GM23338 (cell line): Measurements from ENCODE around the gene TEN1. TPM values are rescaled to one million over a fixed set of nuclear protein-coding genes. Genes with fewer than 3 reads are reported as not detected.

Source experiments
- ATAC-seq: fragments of 200-7000 bp; cut with Tn5 transposase; 3 replicates; pipeline ENCODE4 v1.9.1; 2020
- DNase-seq: peaks from one replicate; pipeline ENCODE4 v3.0.0-alpha.2; 2015; ENCODE audit warnings: low spot score
- H2AFZ ChIP-seq: fragments of 200-600 bp; sonication (generic); 2 replicates; pipeline ENCODE4 v1.8.0; 2016; ENCODE audit warnings: antibody characterized with exemption, mild to moderate bottlenecking, moderate library complexity
- H3F3A ChIP-seq: fragments of 200-600 bp; sonication (generic); replicated peaks from 2 replicates; pipeline ENCODE4 v1.8.0; 2017; ENCODE audit warnings: antibody characterized with exemption, mixed run types, low read depth
- H3K27ac ChIP-seq: fragments of 200-600 bp; sonication (generic); 2 replicates; pipeline ENCODE4 v1.6.1; 2016; ENCODE audit warnings: low read depth
- H3K27me3 ChIP-seq: fragments of 200-600 bp; sonication (generic); 2 replicates; pipeline ENCODE4 v1.8.0; 2016; ENCODE audit warnings: mild to moderate bottlenecking, mixed run types, moderate library complexity; ENCODE audit not compliant: insufficient read depth
- H3K36me3 ChIP-seq: fragments of 200-600 bp; sonication (generic); 2 replicates; pipeline ENCODE4 v1.8.0; 2016; ENCODE audit warnings: mild to moderate bottlenecking; ENCODE audit not compliant: insufficient read depth
- H3K4me1 ChIP-seq: fragments of 200-600 bp; sonication (generic); 2 replicates; pipeline ENCODE4 v1.8.0; 2016; ENCODE audit warnings: mild to moderate bottlenecking, moderate library complexity; ENCODE audit not compliant: insufficient read depth
- H3K4me2 ChIP-seq: fragments of 200-600 bp; sonication (generic); 2 replicates; pipeline ENCODE4 v1.7.1; 2017; ENCODE audit warnings: mixed run types
- H3K4me3 ChIP-seq: fragments of 200-600 bp; sonication (generic); 2 replicates; pipeline ENCODE4 v1.6.1; 2016; ENCODE audit warnings: mixed run types
- H3K79me2 ChIP-seq: fragments of 200-600 bp; sonication (generic); replicated peaks from 2 replicates; pipeline ENCODE4 v1.8.0; 2017; ENCODE audit warnings: mild to moderate bottlenecking; ENCODE audit not compliant: insufficient read depth
- H3K9me2 ChIP-seq: fragments of 200-600 bp; sonication (generic); 2 replicates; pipeline ENCODE4 v1.8.0; 2017; ENCODE audit not compliant: insufficient read depth
- H4K20me1 ChIP-seq: fragments of 200-600 bp; sonication (generic); replicated peaks from 2 replicates; pipeline ENCODE4 v1.8.0; 2017; ENCODE audit warnings: mild to moderate bottlenecking; ENCODE audit not compliant: insufficient read depth
- H3K27ac Mint-ChIP-seq: 2 replicates; pipeline ENCODE4 v1.8.0; 2020; ENCODE audit warnings: inconsistent platforms, mild to moderate bottlenecking, moderate library complexity, mixed read lengths
- H3K27me3 Mint-ChIP-seq: 3 replicates; pipeline ENCODE4 v1.8.0; 2022; ENCODE audit warnings: low read depth, mild to moderate bottlenecking, moderate library complexity, mixed read lengths, inconsistent platforms; ENCODE audit not compliant: insufficient read depth, poor library complexity
- H3K36me3 Mint-ChIP-seq: 3 replicates; pipeline ENCODE4 v1.8.0; 2021; ENCODE audit warnings: low read depth, mild to moderate bottlenecking, inconsistent platforms, moderate library complexity, mixed read lengths
- H3K4me1 Mint-ChIP-seq: 3 replicates; pipeline ENCODE4 v1.8.0; 2020; ENCODE audit warnings: mild to moderate bottlenecking, inconsistent platforms, mixed read lengths
- H3K4me3 Mint-ChIP-seq: 3 replicates; pipeline ENCODE4 v1.8.0; 2021; ENCODE audit warnings: moderate library complexity, mild to moderate bottlenecking, inconsistent platforms, mixed read lengths
- H3K9me3 Mint-ChIP-seq: 3 replicates; pipeline ENCODE4 v1.8.0; 2020; ENCODE audit warnings: moderate library complexity, mild to moderate bottlenecking, inconsistent platforms, mixed read lengths
- JUNB ChIP-seq: IDR thresholded peaks from one replicate; pipeline ENCODE4 v1.6.1; 2016; ENCODE audit warnings: antibody characterized with exemption; ENCODE audit not compliant: unreplicated experiment
- REST ChIP-seq: IDR thresholded peaks from one replicate; pipeline ENCODE4 v1.6.1; 2018; ENCODE audit warnings: antibody characterized with exemption; ENCODE audit not compliant: unreplicated experiment
- ZNF114 ChIP-seq: fragments of 250-450 bp; sonication (Bioruptor Pico); IDR thresholded peaks from 2 replicates; pipeline ENCODE4 v1.5.0; 2020; ENCODE audit warnings: mild to moderate bottlenecking, moderate library complexity
- ZNF331 ChIP-seq: fragments of 250-450 bp; sonication (Bioruptor Pico); IDR thresholded peaks from 2 replicates; pipeline ENCODE4 v1.5.0; 2020; ENCODE audit warnings: low read depth, mild to moderate bottlenecking, moderate library complexity
- ZNF462 ChIP-seq: fragments of 250-450 bp; sonication (Bioruptor Pico); IDR thresholded peaks from 2 replicates; pipeline ENCODE4 v1.5.0; 2020; ENCODE audit warnings: mild to moderate bottlenecking, moderate library complexity
- polyA plus RNA-seq: library from polyadenylated mRNA; unstranded; fragments of >200 nt; fragmentation: Nextera tagmentation; extraction: Ambion mirVana; gene quantifications from 2 replicates; pipeline ENCODE4 v1.2.1, GENCODE V29; 2016
- total RNA-seq: library from RNA; depleted of rRNA; stranded (reverse); fragments of >200 nt; shearing (Covaris generic); gene quantifications from 2 replicates; pipeline ENCODE4 v1.2.3, GENCODE V29; 2014
- TF ChIP-seq, protein P1 (sequence below): IDR thresholded peaks from 2 replicates; pipeline ENCODE4 v1.6.1; 2016; ENCODE audit warnings: antibody characterized with exemption

The TEN1 gene
- total and polyA plus RNA-seq, 2 experiments from 2014 or later, result 11.3 to 14.1 TPM

GRCh38 chr17:75950421-75950820 lies 28.6 kb upstream of the TEN1 start:
- no peaks in the 10 kb centered on the region; the same call in 2 of the 3 replicates for H3K9me3 Mint-ChIP-seq
- no peak overlapping the region for H3K4me3 Mint-ChIP-seq
- no peaks in the 10 kb centered on the region for H3K27me3 ChIP-seq
- TF ChIP-seq ZNF331 (CRISPR knock-in tag) (no peak), ZNF114 (no peak), JUNB (no peak), REST (no peak), ZNF462 (CRISPR knock-in tag) (no peak)
- TF ChIP-seq, protein P1, sequence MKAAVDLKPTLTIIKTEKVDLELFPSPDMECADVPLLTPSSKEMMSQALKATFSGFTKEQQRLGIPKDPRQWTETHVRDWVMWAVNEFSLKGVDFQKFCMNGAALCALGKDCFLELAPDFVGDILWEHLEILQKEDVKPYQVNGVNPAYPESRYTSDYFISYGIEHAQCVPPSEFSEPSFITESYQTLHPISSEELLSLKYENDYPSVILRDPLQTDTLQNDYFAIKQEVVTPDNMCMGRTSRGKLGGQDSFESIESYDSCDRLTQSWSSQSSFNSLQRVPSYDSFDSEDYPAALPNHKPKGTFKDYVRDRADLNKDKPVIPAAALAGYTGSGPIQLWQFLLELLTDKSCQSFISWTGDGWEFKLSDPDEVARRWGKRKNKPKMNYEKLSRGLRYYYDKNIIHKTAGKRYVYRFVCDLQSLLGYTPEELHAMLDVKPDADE, result no peak
- H3K4me1 Mint-ChIP-seq, result peaks cover 8% of the 10 kb centered on the region; the same call in 2 of the 3 replicates
- H4K20me1 ChIP-seq, result no peaks in the 10 kb centered on the region
- H3K4me1 ChIP-seq, result peaks cover 10% of the 10 kb centered on the region; the same call in 1 of the 2 replicates
- no peak overlapping the region for H3K4me2 ChIP-seq
- H3K79me2 ChIP-seq, result no peaks in the 10 kb centered on the region
- ATAC-seq, result no peak
- H3K27ac ChIP-seq, result no peak overlapping the region
- no peaks in the 10 kb centered on the region for H3K27me3 Mint-ChIP-seq
- 0 out of 2 replicates have a peak, but pooled peaks cover 5% of the 10 kb centered on the region for H3F3A ChIP-seq
- H3K27ac Mint-ChIP-seq, result no peak overlapping the region
- peaks cover 41% of the 10 kb centered on the region for H3K36me3 ChIP-seq
- H3K36me3 Mint-ChIP-seq, result peaks cover 64% of the 10 kb centered on the region
- no peak overlapping the region for H3K4me3 ChIP-seq
- H2AFZ ChIP-seq, result no peak overlapping the region
- H3K9me2 ChIP-seq, result no peaks in the 10 kb centered on the region
- DNase-seq, result no peak
